CD8-positive, alpha-beta memory T cell (primary cell): ENCODE data around the gene TCHH. TPM values are rescaled to one million over a fixed set of nuclear protein-coding genes. Genes with fewer than 3 reads are reported as not detected.

Source experiments
- CTCF ChIA-PET: fragments of 350-600 bp; sonication (Branson Sonifier 250); formaldehyde crosslinking; loops from one replicate; lab custom pipeline; 2021; ENCODE audit warnings: antibody characterized with exemption; lab: Charles Lee
- POLR2A ChIA-PET: fragments of 350-600 bp; sonication (Branson Sonifier 250); formaldehyde crosslinking; loops from one replicate; lab custom pipeline; 2021; ENCODE audit warnings: antibody characterized with exemption; lab: Charles Lee
- DNase-seq, 5 donors: peaks; one replicate each; pipeline versions ENCODE4 v3.0.0 to v3.0.0-alpha.2; 2020 to 2022; ENCODE audit warnings: mixed read lengths in 1 of 5
- H3K27ac ChIP-seq: one replicate; pipeline ENCODE4 v1.7.0; 2013; ENCODE audit warnings: low read depth, mild to moderate bottlenecking, low read length, moderate library complexity
- H3K27me3 ChIP-seq: 2 replicates; pipeline ENCODE4 v1.7.0; 2013; ENCODE audit warnings: low read length, mild to moderate bottlenecking; ENCODE audit not compliant: insufficient read depth, poor library complexity, severe bottlenecking
- H3K36me3 ChIP-seq: 2 replicates; pipeline ENCODE4 v1.7.0; 2013; ENCODE audit warnings: mild to moderate bottlenecking, low read length, moderate library complexity; ENCODE audit not compliant: insufficient read depth
- H3K4me1 ChIP-seq: 2 replicates; pipeline ENCODE4 v1.7.0; 2013; ENCODE audit warnings: mild to moderate bottlenecking, low read length, moderate library complexity; ENCODE audit not compliant: insufficient read depth
- H3K4me3 ChIP-seq: 2 replicates; pipeline ENCODE4 v1.7.0; 2013; ENCODE audit warnings: mild to moderate bottlenecking, low read length
- H3K9me3 ChIP-seq: 2 replicates; pipeline ENCODE4 v1.7.0; 2013; ENCODE audit warnings: mild to moderate bottlenecking, low read length
- H3K27ac Mint-ChIP-seq, 8 donors: one replicate each; pipeline ENCODE4 v1.8.0; 2020 to 2021; ENCODE audit warnings: mixed read lengths in 8 of 8, mild to moderate bottlenecking in 6 of 8, inconsistent platforms in 3 of 8, moderate library complexity in 3 of 8
- H3K27me3 Mint-ChIP-seq, 2 donors: one replicate each; pipeline ENCODE4 v1.8.0; 2020 to 2021; ENCODE audit warnings: mixed read lengths in 2 of 2, mild to moderate bottlenecking in 1 of 2, moderate library complexity in 1 of 2
- H3K36me3 Mint-ChIP-seq, 3 donors: one replicate each; pipeline ENCODE4 v1.8.0; 2020 to 2021; ENCODE audit warnings: mixed read lengths in 3 of 3, inconsistent platforms in 1 of 3, mild to moderate bottlenecking in 1 of 3
- H3K4me1 Mint-ChIP-seq, 3 donors: one replicate each; pipeline ENCODE4 v1.8.0; 2020 to 2021; ENCODE audit warnings: mixed read lengths in 3 of 3, inconsistent platforms in 1 of 3, mild to moderate bottlenecking in 1 of 3
- H3K4me3 Mint-ChIP-seq, 7 donors: one replicate each; pipeline ENCODE4 v1.8.0; 2020 to 2021; ENCODE audit warnings: mixed read lengths in 7 of 7, mild to moderate bottlenecking in 6 of 7, moderate library complexity in 4 of 7, inconsistent platforms in 2 of 7
- H3K9me3 Mint-ChIP-seq, 5 donors: one replicate each; pipeline ENCODE4 v1.8.0; 2020 to 2022; ENCODE audit warnings: mixed read lengths in 5 of 5, mild to moderate bottlenecking in 3 of 5, moderate library complexity in 2 of 5, inconsistent platforms in 1 of 5
- polyA plus RNA-seq: library from polyadenylated mRNA; unstranded; fragments of 300-500 nt; fragmentation: Illumina TruSeq; gene quantifications from one replicate; pipeline ENCODE4 v1.2.3, GENCODE V29; 2021
- total RNA-seq, 2 experiments: library from RNA; stranded (reverse); gene quantifications; one replicate each; pipeline ENCODE4 v1.2.3, GENCODE V29; 2021

The TCHH gene
- total and polyA plus RNA-seq, 3 experiments from 2014 or later = 0.09 to 0.11 TPM; not detected in 1

GRCh38 chr1:152071123-152071522 lies 44.1 kb downstream of the TCHH start:
- H3K27ac Mint-ChIP-seq = no peak overlapping the region
- H3K9me3 Mint-ChIP-seq = peaks cover 0 to 2% (median 0%) of the 10 kb centered on the region in 5 donors
- peaks cover 16 to 69% of the 10 kb centered on the region in 2 donors for H3K27me3 Mint-ChIP-seq
- no peak overlapping the region for H3K4me3 Mint-ChIP-seq
- DNase-seq = no peak
- H3K36me3 Mint-ChIP-seq = no peaks in the 10 kb centered on the region
- Histone ChIP-seq H3K27ac (no peak overlapping the region), H3K27me3 (no peaks in the 10 kb centered on the region), H3K4me3 (no peak overlapping the region), H3K36me3 (no peaks in the 10 kb centered on the region), H3K4me1 (no peaks in the 10 kb centered on the region), H3K9me3 (no peaks in the 10 kb centered on the region)
- ChIA-PET POLR2A (no interaction called here), CTCF (no interaction called here)
- no peaks in the 10 kb centered on the region for H3K4me1 Mint-ChIP-seq

- H3K4me1 Mint-ChIP-seq = no peaks in the 10 kb centered on the region
- Histone ChIP-seq H3K36me3 (no peaks in the 10 kb centered on the region), H3K27ac (no peak overlapping the region), H3K9me3 (no peaks in the 10 kb centered on the region), H3K4me3 (no peak overlapping the region), H3K27me3 (no peaks in the 10 kb centered on the region), H3K4me1 (no peaks in the 10 kb centered on the region)
- POLR2A ChIA-PET = no interaction called here
- H3K4me3 Mint-ChIP-seq = no peak overlapping the region
- H3K27me3 Mint-ChIP-seq = peaks cover 20 to 71% of the 10 kb centered on the region in 2 donors
- CTCF ChIA-PET = no interaction called here
- peaks cover 0 to 1% (median 0%) of the 10 kb centered on the region in 3 donors for H3K36me3 Mint-ChIP-seq
- no peak for DNase-seq
- H3K27ac Mint-ChIP-seq = no peak overlapping the region
- H3K9me3 Mint-ChIP-seq = peaks cover 0 to 2% (median 0%) of the 10 kb centered on the region in 5 donors
These were observed 47.3 kb downstream of the TCHH start for GRCh38 chr1:152067929-152068328.

- POLR2A ChIA-PET = no interaction called here
- H3K9me3 Mint-ChIP-seq = peaks cover 0 to 2% (median 0%) of the 10 kb centered on the region in 5 donors
- DNase-seq = no peak
- no peaks in the 10 kb centered on the region for H3K4me1 Mint-ChIP-seq
- H3K4me3 Mint-ChIP-seq = no peak overlapping the region
- H3K4me1 ChIP-seq = no peaks in the 10 kb centered on the region
- H3K27me3 Mint-ChIP-seq = peaks cover 20 to 65% of the 10 kb centered on the region in 2 donors
- peaks cover 0 to 1% (median 0%) of the 10 kb centered on the region in 3 donors for H3K36me3 Mint-ChIP-seq
- H3K9me3 ChIP-seq = no peaks in the 10 kb centered on the region
- no peaks in the 10 kb centered on the region for H3K27me3 ChIP-seq
- no peak overlapping the region for H3K4me3 ChIP-seq
- CTCF ChIA-PET = no interaction called here
- H3K27ac Mint-ChIP-seq = no peak overlapping the region
- no peaks in the 10 kb centered on the region for H3K36me3 ChIP-seq
- no peak overlapping the region for H3K27ac ChIP-seq
These were observed 48.1 kb downstream of the TCHH start for GRCh38 chr1:152067150-152067549.

- Mint-ChIP-seq H3K4me3 (no peak overlapping the region), H3K4me1 (no peaks in the 10 kb centered on the region), H3K27ac (no peak overlapping the region), H3K27me3 (peaks cover 11 to 30% of the 10 kb centered on the region in 2 donors), H3K9me3 (no peaks in the 10 kb centered on the region), H3K36me3 (peaks cover 0 to 1% (median 0%) of the 10 kb centered on the region in 3 donors)
- Histone ChIP-seq H3K36me3 (no peaks in the 10 kb centered on the region), H3K4me3 (no peak overlapping the region), H3K4me1 (no peaks in the 10 kb centered on the region), H3K27ac (no peak overlapping the region), H3K27me3 (peaks cover 10% of the 10 kb centered on the region), H3K9me3 (no peaks in the 10 kb centered on the region)
- ChIA-PET POLR2A (no interaction called here), CTCF (interaction anchor here (2.2 kb wide), 1 partner anchor 9 kb away, joined by 9 read pairs; no protein-coding TSS in a partner anchor)
- DNase-seq = no peak
These were observed 53.3 kb downstream of the TCHH start for GRCh38 chr1:152061952-152062351.

Other genes with a start within 250 kb of the TCHH start
- 10 to 100 TPM; 31.4 to 31.7 TPM for gene THEM4, start 205.9 kb downstream of the TCHH start, total RNA-seq
- gene THEM4, start 205.9 kb downstream of the TCHH start, polyA plus RNA-seq = 77.0 TPM
- 100 to 1,000 TPM; 263 to 279 TPM for gene S100A10, start 121.6 kb downstream of the TCHH start, total RNA-seq
- gene S100A10, start 121.6 kb downstream of the TCHH start, polyA plus RNA-seq = 1,167 TPM
- gene S100A11, start 78.4 kb downstream of the TCHH start, total RNA-seq = 100 to 1,000 TPM; 257 to 262 TPM
- 554 TPM for gene S100A11, start 78.4 kb downstream of the TCHH start, polyA plus RNA-seq
- not detected for gene TCHHL1, start 26.4 kb downstream of the TCHH start, total RNA-seq
- not detected for gene TCHHL1, start 26.4 kb downstream of the TCHH start, polyA plus RNA-seq
- not detected for gene RPTN, start 43.8 kb upstream of the TCHH start, total RNA-seq
- gene RPTN, start 43.8 kb upstream of the TCHH start, polyA plus RNA-seq = not detected
- gene HRNR, start 108.7 kb upstream of the TCHH start, total RNA-seq = not detected
- not detected for gene HRNR, start 108.7 kb upstream of the TCHH start, polyA plus RNA-seq
- not detected for gene FLG, start 209.8 kb upstream of the TCHH start, total RNA-seq
- not detected for gene FLG, start 209.8 kb upstream of the TCHH start, polyA plus RNA-seq
- gene FLG2, start 244.6 kb upstream of the TCHH start, total RNA-seq = not detected
- gene FLG2, start 244.6 kb upstream of the TCHH start, polyA plus RNA-seq = not detected